MM.1S (cell line): ENCODE measurements around the gene TRMT1.

Experiments used
- DNase-seq: peaks from one replicate; pipeline ENCODE4 v3.0.0-alpha.2; 2015
- H2AFZ ChIP-seq: fragments of 300-600 bp; sonication (generic); 2 replicates; pipeline ENCODE4 v1.6.0; 2016; ENCODE audit warnings: antibody characterized with exemption, low read length
- H3F3A ChIP-seq: fragments of 300-600 bp; sonication (generic); 2 replicates; pipeline ENCODE4 v1.6.1; 2016; ENCODE audit warnings: mild to moderate bottlenecking, antibody characterized with exemption, low read length, moderate library complexity, mixed read lengths; ENCODE audit not compliant: insufficient read depth
- H3K27ac ChIP-seq: fragments of 300-600 bp; sonication (generic); 2 replicates; pipeline ENCODE4 v1.5.1; 2016; ENCODE audit warnings: mild to moderate bottlenecking, low read length
- H3K27me3 ChIP-seq: fragments of 300-600 bp; sonication (generic); replicated peaks from 2 replicates; pipeline ENCODE4 v1.6.0; 2016; ENCODE audit warnings: low read length; ENCODE audit not compliant: insufficient read depth
- H3K36me3 ChIP-seq: fragments of 300-600 bp; sonication (generic); replicated peaks from 2 replicates; pipeline ENCODE4 v1.6.1; 2016; ENCODE audit warnings: mild to moderate bottlenecking, low read length, mixed read lengths; ENCODE audit not compliant: insufficient read depth
- H3K4me1 ChIP-seq: fragments of 300-600 bp; sonication (generic); 2 replicates; pipeline ENCODE4 v1.6.1; 2016; ENCODE audit warnings: low read length, mixed read lengths
- H3K4me2 ChIP-seq: fragments of 300-600 bp; sonication (generic); 2 replicates; pipeline ENCODE4 v1.6.0; 2016; ENCODE audit warnings: low read depth, low read length
- H3K4me3 ChIP-seq: fragments of 300-600 bp; sonication (generic); 2 replicates; pipeline ENCODE4 v1.5.1; 2016; ENCODE audit warnings: low read length, mixed read lengths
- H3K79me2 ChIP-seq: fragments of 300-600 bp; sonication (generic); 2 replicates; pipeline ENCODE4 v1.6.1; 2016; ENCODE audit warnings: mixed run types, low read length, mixed read lengths
- H3K9ac ChIP-seq: fragments of 300-600 bp; sonication (generic); 2 replicates; pipeline ENCODE4 v1.6.1; 2016; ENCODE audit warnings: low read length, mixed read lengths
- H3K9me2 ChIP-seq: fragments of 300-600 bp; sonication (generic); replicated peaks from 2 replicates; pipeline ENCODE4 v1.6.1; 2016; ENCODE audit warnings: mild to moderate bottlenecking, low read length, mixed read lengths; ENCODE audit not compliant: insufficient read depth
- H3K9me3 ChIP-seq: fragments of 300-600 bp; sonication (generic); replicated peaks from 2 replicates; pipeline ENCODE4 v1.6.1; 2016; ENCODE audit warnings: mild to moderate bottlenecking, low read length, mixed read lengths; ENCODE audit not compliant: insufficient read depth
- H4K20me1 ChIP-seq: fragments of 300-600 bp; sonication (generic); 2 replicates; pipeline ENCODE4 v1.6.1; 2016; ENCODE audit warnings: mild to moderate bottlenecking, low read length, moderate library complexity, mixed read lengths; ENCODE audit not compliant: insufficient read depth
- EZH2 ChIP-seq: fragments of 300-600 bp; sonication (generic); optimal IDR thresholded peaks from 2 replicates; pipeline ENCODE3; 2017; ENCODE audit warnings: low read depth, mild to moderate bottlenecking, antibody characterized with exemption, low read length, mixed read lengths
- EZH2phosphoT487 ChIP-seq: fragments of 300-600 bp; sonication (generic); IDR thresholded peaks from 2 replicates; pipeline ENCODE4 v1.6.1; 2018; ENCODE audit warnings: antibody characterized with exemption, low read length
- TF ChIP-seq, protein P1 (sequence below): fragments of 300-600 bp; sonication (generic); IDR thresholded peaks from 2 replicates; pipeline ENCODE4 v1.5.1; 2016; ENCODE audit warnings: antibody characterized with exemption, low read length, mixed read lengths

Gene TRMT1

DNA sequence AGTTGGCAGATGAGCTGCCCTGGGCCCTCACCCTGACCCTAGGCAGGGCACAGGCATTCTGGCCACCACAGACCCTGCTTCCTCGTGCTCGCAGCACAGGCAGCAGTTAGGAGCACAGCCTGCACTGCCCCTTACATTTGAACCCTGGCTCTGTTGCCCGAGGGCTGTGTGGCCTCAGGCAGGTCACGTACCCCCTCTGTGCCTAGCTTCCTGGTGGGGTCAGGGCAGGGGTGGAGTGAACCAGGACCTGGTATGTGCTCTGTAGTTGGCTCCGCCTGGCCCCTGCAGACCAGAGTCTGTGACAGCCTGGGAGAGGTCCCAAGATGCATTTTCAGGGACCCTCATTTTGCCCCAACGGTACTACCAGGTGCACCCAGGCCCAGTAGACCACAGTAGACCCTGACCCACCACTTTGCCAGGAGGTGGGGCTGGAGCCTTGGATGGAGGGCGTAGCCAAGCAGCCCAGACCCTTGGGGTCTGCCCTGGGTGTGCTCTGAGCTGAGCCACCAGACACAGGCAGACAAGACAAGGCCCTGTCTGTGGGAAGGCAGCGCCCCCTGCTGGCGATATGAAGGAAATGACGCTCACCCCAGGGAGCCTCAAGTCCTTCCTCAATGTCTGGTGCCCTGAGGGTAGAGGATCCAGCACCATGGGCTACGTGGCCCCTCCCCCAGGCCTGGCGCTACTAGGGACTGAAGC, 23.0 kb downstream of the TRMT1 start:
- Histone ChIP-seq H3K27me3 (peaks cover 44% of the 10 kb centered on the region), H3K79me2 (no peaks in the 10 kb centered on the region), H3K9ac (no peak overlapping the region), H3F3A (peaks cover 8% of the 10 kb centered on the region), H4K20me1 (no peaks in the 10 kb centered on the region), H3K4me3 (no peak overlapping the region), H3K9me2 (no peaks in the 10 kb centered on the region), H2AFZ (no peak overlapping the region), H3K4me2 (no peak overlapping the region), H3K4me1 (peaks cover 12% of the 10 kb centered on the region), H3K27ac (no peak overlapping the region), H3K9me3 (no peaks in the 10 kb centered on the region), H3K36me3 (no peaks in the 10 kb centered on the region)
- TF ChIP-seq EZH2phosphoT487 (no peak), EZH2 (no peak)
- TF ChIP-seq, protein P1, sequence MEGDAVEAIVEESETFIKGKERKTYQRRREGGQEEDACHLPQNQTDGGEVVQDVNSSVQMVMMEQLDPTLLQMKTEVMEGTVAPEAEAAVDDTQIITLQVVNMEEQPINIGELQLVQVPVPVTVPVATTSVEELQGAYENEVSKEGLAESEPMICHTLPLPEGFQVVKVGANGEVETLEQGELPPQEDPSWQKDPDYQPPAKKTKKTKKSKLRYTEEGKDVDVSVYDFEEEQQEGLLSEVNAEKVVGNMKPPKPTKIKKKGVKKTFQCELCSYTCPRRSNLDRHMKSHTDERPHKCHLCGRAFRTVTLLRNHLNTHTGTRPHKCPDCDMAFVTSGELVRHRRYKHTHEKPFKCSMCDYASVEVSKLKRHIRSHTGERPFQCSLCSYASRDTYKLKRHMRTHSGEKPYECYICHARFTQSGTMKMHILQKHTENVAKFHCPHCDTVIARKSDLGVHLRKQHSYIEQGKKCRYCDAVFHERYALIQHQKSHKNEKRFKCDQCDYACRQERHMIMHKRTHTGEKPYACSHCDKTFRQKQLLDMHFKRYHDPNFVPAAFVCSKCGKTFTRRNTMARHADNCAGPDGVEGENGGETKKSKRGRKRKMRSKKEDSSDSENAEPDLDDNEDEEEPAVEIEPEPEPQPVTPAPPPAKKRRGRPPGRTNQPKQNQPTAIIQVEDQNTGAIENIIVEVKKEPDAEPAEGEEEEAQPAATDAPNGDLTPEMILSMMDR: peak; percentile 91
- peak; percentile 72 for DNase-seq

DNA sequence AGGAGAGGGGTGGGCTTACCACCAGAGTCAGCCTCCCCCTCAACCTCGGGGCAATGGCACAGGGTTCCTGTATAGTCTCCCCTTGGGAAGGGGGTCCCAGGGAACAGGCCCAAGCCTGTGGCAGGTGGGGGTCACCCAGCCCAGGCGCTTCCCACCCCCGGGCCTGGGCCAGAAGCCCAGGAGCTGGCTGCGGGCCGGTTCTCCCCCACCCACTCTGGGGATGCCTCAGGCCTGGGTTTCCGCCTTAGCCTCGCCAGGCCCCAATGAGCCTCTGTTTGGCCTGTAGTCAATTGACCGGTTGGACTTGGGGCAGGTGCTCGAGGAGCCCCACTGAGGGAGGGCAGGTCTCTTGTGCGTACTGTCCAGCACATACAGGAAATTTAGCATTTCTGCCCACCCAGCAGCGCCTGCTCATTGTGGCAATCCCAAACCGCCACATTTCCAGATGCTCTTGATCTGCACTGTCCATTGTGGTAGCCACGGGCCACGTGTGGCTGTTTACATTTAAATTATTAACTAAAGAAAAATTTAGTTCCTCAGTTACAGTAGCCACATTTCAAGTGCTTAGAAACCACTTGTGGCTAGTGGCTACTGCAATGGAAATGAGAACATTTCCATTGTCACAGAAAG, 23.8 kb downstream of the TRMT1 start:
- Histone ChIP-seq H3K4me2 (no peak overlapping the region), H2AFZ (no peak overlapping the region), H3K9ac (no peak overlapping the region), H3K36me3 (no peaks in the 10 kb centered on the region), H4K20me1 (no peaks in the 10 kb centered on the region), H3K9me3 (no peaks in the 10 kb centered on the region), H3K27me3 (peaks cover 37% of the 10 kb centered on the region), H3F3A (peaks cover 8% of the 10 kb centered on the region), H3K27ac (no peak overlapping the region), H3K79me2 (no peaks in the 10 kb centered on the region), H3K4me3 (no peak overlapping the region), H3K9me2 (no peaks in the 10 kb centered on the region), H3K4me1 (peaks cover 12% of the 10 kb centered on the region)
- no peak for DNase-seq
- TF ChIP-seq EZH2phosphoT487 (no peak), EZH2 (no peak)
- TF ChIP-seq, protein P1: no peak

GRCh38 chr19:13092158-13092543, 24.4 kb downstream of the TRMT1 start:
- no peak overlapping the region for H2AFZ ChIP-seq
- H3K36me3 ChIP-seq: no peaks in the 10 kb centered on the region
- no peak overlapping the region for H3K27ac ChIP-seq
- peaks cover 31% of the 10 kb centered on the region for H3K27me3 ChIP-seq
- H3K4me2 ChIP-seq: no peak overlapping the region
- TF ChIP-seq, protein P1: no peak
- TF ChIP-seq EZH2: no peak
- TF ChIP-seq EZH2phosphoT487: no peak
- no peak for DNase-seq
- no peaks in the 10 kb centered on the region for H3K79me2 ChIP-seq
- no peaks in the 10 kb centered on the region for H3K9me2 ChIP-seq
- no peak overlapping the region for H3K4me3 ChIP-seq
- H3K9ac ChIP-seq: no peak overlapping the region
- peaks cover 12% of the 10 kb centered on the region for H3K4me1 ChIP-seq
- no peaks in the 10 kb centered on the region for H3K9me3 ChIP-seq
- peaks cover 8% of the 10 kb centered on the region for H3F3A ChIP-seq
- H4K20me1 ChIP-seq: no peaks in the 10 kb centered on the region
